Measurements from ENCODE around the gene ATP10A.
A peak's percentile ranks its signal among the peaks of the same experiment; 100 is the strongest.
"Not testable (repeated sequence)": the region's sequence is repeated elsewhere in the genome, so short reads cannot be mapped to it uniquely, and the experiment has no call there.

The ATP10A gene

DNA sequence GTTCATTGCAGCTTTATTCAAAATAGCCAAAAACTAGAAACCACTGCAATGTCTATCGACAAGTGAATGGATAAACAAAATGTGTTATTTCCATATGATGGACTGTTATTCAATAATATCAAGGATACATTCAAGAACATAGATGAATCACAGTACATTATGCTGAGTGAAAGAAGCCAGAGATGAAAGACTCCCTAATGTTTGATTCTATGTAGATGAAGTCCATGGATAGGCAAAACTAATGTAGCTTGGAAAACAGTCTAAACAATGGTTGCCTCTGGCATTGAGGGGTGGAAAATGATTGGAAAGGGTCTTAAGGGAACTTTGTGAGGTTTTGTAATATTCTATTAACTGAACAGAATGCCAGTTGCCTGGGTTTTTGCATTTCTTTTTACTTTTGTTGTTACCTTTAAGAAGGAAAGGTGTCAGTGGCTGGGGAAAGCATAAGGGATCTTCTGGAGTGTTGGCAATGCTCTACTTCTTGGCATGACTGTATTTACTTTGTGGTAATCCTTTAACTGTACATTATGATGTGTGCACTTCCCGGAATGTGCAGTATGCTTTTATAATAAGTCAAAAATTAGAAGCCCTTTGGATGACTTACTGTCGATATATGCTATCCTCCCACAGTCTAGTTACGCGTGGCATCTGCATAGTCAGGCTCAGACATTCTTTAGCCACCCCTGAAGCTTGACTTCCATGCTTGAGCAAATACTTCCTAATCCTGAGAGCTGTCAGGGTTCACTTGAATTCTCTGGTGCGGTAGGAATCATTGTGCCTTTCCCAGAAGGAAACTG, 20.5 kb upstream of the ATP10A start:
- Histone ChIP-seq H3K4me1 (peaks cover 9% of the 10 kb centered on the region; the same call in 1 of the 2 replicates), H3K27me3 (no peaks in the 10 kb centered on the region), H3K4me3 (no peak overlapping the region), H3K36me3 (no peaks in the 10 kb centered on the region), H3K4me2 (no peak overlapping the region), H3K27ac (no peak overlapping the region), H3K9ac (no peak overlapping the region), H4K20me1 (no peaks in the 10 kb centered on the region), H3K9me3 (no peaks in the 10 kb centered on the region)
- no peak for TF ChIP-seq Cebpa-rat (IDR thresholded peaks at IDR 0.05)

DNA sequence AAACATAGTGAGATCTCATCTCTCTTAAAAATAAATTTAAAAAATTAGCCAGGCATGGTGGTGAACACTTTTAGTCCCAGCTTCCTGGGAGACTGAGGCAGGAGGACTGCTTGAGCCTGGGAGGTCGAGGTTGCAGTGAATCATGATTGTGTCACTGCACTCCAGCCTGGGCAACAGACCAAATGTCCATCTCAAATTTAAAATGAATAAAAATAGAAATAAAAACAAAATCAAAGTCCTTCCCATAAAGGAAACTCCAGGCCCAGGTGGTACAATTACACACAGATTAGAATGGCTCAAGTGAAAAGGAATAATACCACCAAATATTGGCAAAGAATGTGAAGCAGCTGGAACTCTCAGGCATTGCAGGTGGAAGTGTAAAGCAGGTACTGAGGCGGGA, 19.3 kb upstream of the ATP10A start:
- no peak for TF ChIP-seq Cebpa-rat (IDR thresholded peaks at IDR 0.05)
- no peaks in the 10 kb centered on the region for H4K20me1 ChIP-seq
- peaks cover 9% of the 10 kb centered on the region; the same call in 1 of the 2 replicates for H3K4me1 ChIP-seq
- H3K4me3 ChIP-seq: no peak overlapping the region
- no peaks in the 10 kb centered on the region for H3K36me3 ChIP-seq
- H3K9ac ChIP-seq: no peak overlapping the region
- no peaks in the 10 kb centered on the region for H3K27me3 ChIP-seq
- H3K4me2 ChIP-seq: no peak overlapping the region
- H3K27ac ChIP-seq: no peak overlapping the region
- no peaks in the 10 kb centered on the region for H3K9me3 ChIP-seq

DNA sequence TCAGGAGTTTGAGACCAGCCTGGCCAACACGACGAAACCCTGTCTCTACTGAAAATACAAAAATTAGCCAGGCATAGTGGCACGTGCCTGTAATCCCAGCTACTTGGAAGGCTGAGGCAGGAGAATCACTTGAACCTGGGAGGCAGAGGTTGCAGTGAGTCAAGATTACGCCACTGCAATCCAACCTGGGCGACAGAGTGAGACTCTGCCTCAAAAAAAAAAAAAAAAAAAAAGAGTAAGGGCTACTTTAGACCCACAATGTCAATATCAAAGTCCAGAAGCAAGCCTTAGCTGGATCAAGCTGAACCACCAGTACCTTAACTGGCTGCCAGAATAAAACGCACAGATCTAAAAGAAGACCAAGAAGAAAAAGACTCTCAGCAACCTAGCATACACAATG, 17.8 kb upstream of the ATP10A start:
- H3K27ac ChIP-seq: not testable (repeated sequence)

DNA sequence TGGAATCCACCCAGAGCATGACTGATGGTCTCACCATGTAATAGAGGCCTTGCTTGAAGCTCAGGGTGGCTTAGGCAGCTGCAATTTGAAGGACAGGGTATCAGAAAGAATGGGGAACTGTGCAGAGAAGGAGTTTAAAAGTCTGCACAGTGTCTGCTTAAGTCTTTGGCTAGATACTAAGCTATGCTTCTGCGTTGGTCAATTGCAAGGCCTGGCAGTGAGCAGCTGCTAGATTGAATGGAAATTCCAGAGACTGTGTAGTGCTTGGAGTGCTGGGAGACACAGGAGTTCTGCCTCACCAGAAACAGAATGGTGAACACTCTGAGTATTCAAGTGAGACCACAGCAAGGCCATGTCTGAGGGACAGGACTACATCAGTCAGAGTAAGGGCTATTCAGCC, 17.3 kb upstream of the ATP10A start:
- H3K9me3 ChIP-seq: no peaks in the 10 kb centered on the region
- no peaks in the 10 kb centered on the region for H3K36me3 ChIP-seq
- H4K20me1 ChIP-seq: no peaks in the 10 kb centered on the region
- H3K27ac ChIP-seq: no peak overlapping the region
- H3K27me3 ChIP-seq: no peaks in the 10 kb centered on the region
- H3K4me3 ChIP-seq: no peak overlapping the region
- H3K9ac ChIP-seq: no peak overlapping the region
- peak overlapping the region; percentile 30; the same call in 1 of the 2 replicates for H3K4me2 ChIP-seq
- no peak for TF ChIP-seq Cebpa-rat (IDR thresholded peaks at IDR 0.05)
- H3K4me1 ChIP-seq: peaks cover 9% of the 10 kb centered on the region; the same call in 1 of the 2 replicates

More for the DNA sequence above, 17.8 kb upstream of the ATP10A start:
- H3K4me3 ChIP-seq, H3K4me2 ChIP-seq, H3K9ac ChIP-seq, H3K36me3 ChIP-seq, H3K27me3 ChIP-seq, H3K9me3 ChIP-seq, H3K4me1 ChIP-seq, H4K20me1 ChIP-seq: not testable (repeated sequence)

DNA sequence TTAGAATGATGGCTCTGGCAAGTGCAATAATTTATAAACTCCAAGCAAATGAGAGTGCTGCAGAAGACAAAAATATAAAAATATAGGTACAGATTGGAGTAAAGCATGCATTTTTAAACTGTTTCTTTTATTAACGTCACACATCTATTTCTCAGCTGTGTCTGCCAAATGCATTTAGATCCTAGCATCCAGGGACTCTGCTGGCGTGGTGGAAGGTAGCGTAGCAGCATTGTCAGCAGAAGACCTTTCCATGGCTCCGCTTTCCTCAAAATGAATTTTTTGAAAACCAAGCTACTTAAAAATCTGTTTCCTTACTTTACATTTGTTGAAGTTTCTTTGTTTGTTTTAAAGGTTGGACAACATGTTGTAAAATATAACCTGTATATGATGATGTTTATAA, 16.3 kb upstream of the ATP10A start:
- Histone ChIP-seq H3K36me3 (no peaks in the 10 kb centered on the region), H3K4me3 (no peak overlapping the region), H3K9ac (no peak overlapping the region), H4K20me1 (no peaks in the 10 kb centered on the region), H3K4me2 (no peak overlapping the region), H3K4me1 (peaks cover 9% of the 10 kb centered on the region; the same call in 1 of the 2 replicates), H3K27me3 (no peaks in the 10 kb centered on the region), H3K9me3 (no peaks in the 10 kb centered on the region), H3K27ac (no peak overlapping the region)
- no peak for TF ChIP-seq Cebpa-rat (IDR thresholded peaks at IDR 0.05)

DNA sequence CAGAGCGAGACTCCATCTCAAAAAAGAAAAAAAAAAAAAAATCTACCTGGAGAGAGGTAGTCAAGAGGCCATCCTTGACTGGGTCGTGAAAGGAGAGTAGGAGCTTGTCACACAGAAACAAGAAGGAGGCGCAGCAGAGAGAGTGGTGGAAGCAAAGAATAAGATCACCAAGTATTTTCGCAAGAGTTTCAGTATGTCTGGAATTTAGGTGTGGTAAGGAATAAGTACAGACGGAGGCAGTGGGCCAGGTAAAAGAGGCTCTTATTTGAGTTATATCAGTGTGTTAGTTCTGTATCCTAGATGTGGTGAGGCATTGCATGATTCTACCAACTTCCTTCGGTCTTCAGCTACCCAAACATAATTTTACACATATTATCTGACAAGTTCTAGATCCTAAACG, 14.6 kb upstream of the ATP10A start:
- no peaks in the 10 kb centered on the region for H3K9me3 ChIP-seq
- TF ChIP-seq Cebpa-rat (IDR thresholded peaks at IDR 0.05): no peak
- H3K27me3 ChIP-seq: no peaks in the 10 kb centered on the region
- peaks cover 9% of the 10 kb centered on the region; the same call in 1 of the 2 replicates for H3K4me1 ChIP-seq
- no peak overlapping the region for H3K4me3 ChIP-seq
- H3K36me3 ChIP-seq: no peaks in the 10 kb centered on the region
- H3K27ac ChIP-seq: no peak overlapping the region
- H4K20me1 ChIP-seq: no peaks in the 10 kb centered on the region
- no peak overlapping the region for H3K4me2 ChIP-seq
- no peak overlapping the region for H3K9ac ChIP-seq

DNA sequence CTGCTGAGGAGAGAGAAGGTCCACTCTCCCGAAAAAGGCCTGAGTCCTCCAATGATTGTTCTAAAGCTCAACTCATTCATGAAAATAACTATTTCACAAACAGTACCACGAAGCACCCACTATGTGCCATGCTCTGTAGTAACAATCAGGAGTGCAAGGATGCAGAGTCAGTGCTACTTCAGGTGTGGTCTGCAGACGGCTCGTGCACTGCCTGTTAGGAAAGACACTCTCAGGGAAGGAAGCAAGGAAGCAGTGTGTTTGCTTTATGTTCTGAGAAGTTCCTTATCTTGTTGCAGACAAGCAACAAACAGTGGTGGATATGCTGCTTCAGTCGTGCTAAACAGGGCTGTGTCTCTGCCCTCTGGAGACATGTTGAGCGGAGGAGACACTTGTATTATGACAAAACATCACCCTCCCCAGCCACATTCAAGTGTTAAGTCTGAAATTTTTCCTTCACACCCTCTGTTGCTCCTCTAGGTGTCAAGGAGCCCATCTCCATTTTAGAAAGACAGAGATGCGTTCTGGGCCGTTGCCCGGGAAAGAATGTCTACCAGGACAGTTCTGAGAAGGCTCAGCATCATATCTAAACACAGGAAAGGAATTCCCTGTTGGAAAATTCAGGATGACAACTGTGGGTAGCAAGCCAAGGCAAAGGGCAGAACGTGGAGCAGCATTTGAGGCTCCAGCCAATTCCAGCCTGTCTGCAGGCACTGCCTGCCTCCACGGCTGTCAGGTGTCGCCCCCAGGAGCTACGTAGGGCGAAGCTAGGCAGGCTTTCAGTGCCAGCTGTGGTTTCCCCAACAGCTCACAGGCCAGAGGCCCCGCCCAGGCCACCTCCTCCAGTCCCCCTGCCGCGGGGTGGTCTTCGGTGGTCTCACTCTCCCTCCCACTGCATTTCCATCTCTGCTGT, 13.4 kb upstream of the ATP10A start:
- H4K20me1 ChIP-seq: no peaks in the 10 kb centered on the region
- H3K36me3 ChIP-seq: no peaks in the 10 kb centered on the region
- no peak overlapping the region for H3K4me3 ChIP-seq
- H3K27me3 ChIP-seq: no peaks in the 10 kb centered on the region
- H3K9ac ChIP-seq: no peak overlapping the region
- TF ChIP-seq Cebpa-rat (IDR thresholded peaks at IDR 0.05): no peak
- no peaks in the 10 kb centered on the region for H3K9me3 ChIP-seq
- H3K27ac ChIP-seq: no peak overlapping the region
- no peak overlapping the region for H3K4me2 ChIP-seq
- H3K4me1 ChIP-seq: peaks cover 9% of the 10 kb centered on the region; the same call in 1 of the 2 replicates

DNA sequence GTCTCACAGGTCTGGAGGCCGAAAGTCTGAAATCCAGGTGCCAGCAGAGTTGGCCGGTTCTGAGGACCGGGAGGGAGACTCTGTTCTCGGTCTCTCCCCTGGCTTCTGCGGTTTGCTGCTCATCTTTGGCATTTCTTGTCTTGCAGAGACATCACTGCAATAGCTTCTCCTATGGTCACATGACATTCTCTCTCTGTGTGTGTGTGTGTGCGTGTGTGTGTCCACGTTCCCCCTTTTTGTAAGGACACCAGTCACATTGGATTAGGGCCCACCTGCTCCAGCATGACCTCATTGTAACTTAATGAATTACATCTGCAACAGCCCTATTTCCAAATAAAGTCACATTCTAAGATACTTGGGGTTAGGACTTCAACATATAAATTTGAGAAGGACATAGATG, 12.4 kb upstream of the ATP10A start:
- no peaks in the 10 kb centered on the region for H3K27me3 ChIP-seq

DNA sequence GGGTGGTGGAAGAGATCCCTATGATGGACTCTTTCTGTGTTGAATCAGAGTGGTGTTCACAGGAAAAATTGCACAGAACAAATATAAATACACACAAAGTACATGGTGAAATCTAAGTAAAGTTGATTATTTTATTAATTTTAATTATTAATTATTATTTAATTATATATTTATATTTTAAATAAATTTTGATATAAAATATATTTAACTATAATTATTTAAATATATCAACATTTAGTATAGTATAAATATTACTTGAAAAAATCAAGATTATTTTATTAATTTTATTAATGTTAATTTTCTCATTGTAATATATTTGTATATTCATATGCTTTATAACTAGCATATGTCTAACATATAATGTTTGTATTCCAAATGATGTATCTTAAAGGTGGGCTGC, 11.3 kb upstream of the ATP10A start:
- no peak for TF ChIP-seq Cebpa-rat (IDR thresholded peaks at IDR 0.05)
- Histone ChIP-seq H3K9ac (no peak overlapping the region), H3K4me2 (no peak overlapping the region)

More for the DNA sequence above, 12.4 kb upstream of the ATP10A start:
- Histone ChIP-seq H3K36me3 (no peaks in the 10 kb centered on the region), H3K9ac (no peak overlapping the region), H3K4me2 (no peak overlapping the region), H3K27ac (no peak overlapping the region), H4K20me1 (no peaks in the 10 kb centered on the region), H3K4me1 (peaks cover 6% of the 10 kb centered on the region; the same call in 1 of the 2 replicates), H3K9me3 (no peaks in the 10 kb centered on the region), H3K4me3 (no peak overlapping the region)
- no peak for TF ChIP-seq Cebpa-rat (IDR thresholded peaks at IDR 0.05)

DNA sequence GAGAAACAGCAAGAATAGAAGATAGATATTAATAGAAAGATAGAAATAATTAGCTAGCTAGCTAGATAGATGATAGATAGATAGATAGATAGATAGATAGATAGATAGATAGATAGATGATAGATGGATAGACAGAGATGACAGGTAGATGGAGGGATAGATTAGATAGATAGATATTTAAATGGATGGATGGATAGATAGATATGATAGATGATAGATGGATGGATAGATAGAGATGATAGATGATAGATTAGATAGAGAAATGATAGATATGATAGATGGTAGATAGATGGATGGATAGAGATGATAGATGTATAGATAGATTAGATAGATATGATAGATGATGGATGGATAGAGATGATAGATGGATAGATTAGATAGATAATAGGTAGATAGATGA, 8.3 kb upstream of the ATP10A start:
- H3K27me3 ChIP-seq: no peaks in the 10 kb centered on the region
- no peak overlapping the region for H3K4me3 ChIP-seq
- no peak overlapping the region for H3K4me2 ChIP-seq
- H4K20me1 ChIP-seq: no peaks in the 10 kb centered on the region
- no peak overlapping the region for H3K27ac ChIP-seq
- no peak for TF ChIP-seq Cebpa-rat (IDR thresholded peaks at IDR 0.05)
- peaks cover 11% of the 10 kb centered on the region for H3K4me1 ChIP-seq
- H3K36me3 ChIP-seq: no peaks in the 10 kb centered on the region
- no peaks in the 10 kb centered on the region for H3K9me3 ChIP-seq
- no peak overlapping the region for H3K9ac ChIP-seq

More for the DNA sequence above, 11.3 kb upstream of the ATP10A start:
- H3K27ac ChIP-seq: no peak overlapping the region
- no peaks in the 10 kb centered on the region for H3K27me3 ChIP-seq
- no peaks in the 10 kb centered on the region for H3K9me3 ChIP-seq
- peaks cover 6% of the 10 kb centered on the region for H3K4me1 ChIP-seq
- no peaks in the 10 kb centered on the region for H4K20me1 ChIP-seq
- no peak overlapping the region for H3K4me3 ChIP-seq
- no peaks in the 10 kb centered on the region for H3K36me3 ChIP-seq
